ENCODE measurements around the gene PCSK6. TPM values are rescaled to one million over a fixed set of nuclear protein-coding genes. Genes with fewer than 3 reads are reported as not detected.
A peak's percentile ranks its signal among the peaks of the same experiment; 100 is the strongest.

The PCSK6 gene
- total and polyA plus RNA-seq, 2 of the 8 experiments (the other 6 are each of a cell fraction or from before 2014, with no cell fraction given) = 1.9 to 4.0 TPM

GRCh38 chr15:101277038-101277822, 212.3 kb downstream of the PCSK6 start, which contains the start of gene SELENOS:
TSS of gene SELENOS (minus strand) at chr15:101277485. CDS start at chr15:101277417, 68 bp downstream.
- Histone ChIP-seq H3K23me2 (ENCODE audit: low read depth, low read length) (peaks cover 8% of the 10 kb centered on the region), H2BK15ac (ENCODE audit: low read length) (no peak within 1 kb of the TSS), H4K91ac (replicated peaks; ENCODE audit: insufficient read length, low read length) (no peak within 1 kb of the TSS), H2AK5ac (ENCODE audit: low read depth, low read length) (no peak within 1 kb of the TSS; the same call in 1 of the 2 replicates), H2BK12ac (ENCODE audit: low read depth, low read length) (no peak within 1 kb of the TSS), H3K4me1 (replicated peaks in 1 of 4; ENCODE audit: control insufficient read depth in 3 of 4, insufficient read depth in 4 of 4, low read length in 3 of 4) (peaks cover 0 to 3% (median 1%) of the 10 kb centered on the region in 4 experiments; a peak in 3 of 7 replicates), H4K20me1 (replicated peaks in 1 of 2; ENCODE audit: control insufficient read depth in 1 of 2, insufficient read depth in 2 of 2, low read length in 2 of 2) (peaks cover 0 to 9% of the 10 kb centered on the region in 2 experiments), H3K4ac (replicated peaks; ENCODE audit: insufficient read length, low read depth, low read length) (no peak within 1 kb of the TSS), H3K79me1 (ENCODE audit: low read depth, low read length) (no peaks in the 10 kb centered on the region; the same call in 1 of the 2 replicates), H3K27me3 (replicated peaks in 1 of 4; ENCODE audit: control insufficient read depth in 3 of 4, extremely low read depth in 1 of 4, insufficient read depth in 3 of 4, low read length in 3 of 4) (no peaks in the 10 kb centered on the region), H4K5ac (ENCODE audit: insufficient read length, low read depth, low read length) (no peak within 1 kb of the TSS), H3K18ac (ENCODE audit: extremely low read depth, low read length) (no peak within 1 kb of the TSS), H2BK5ac (ENCODE audit: low read depth, low read length) (0 out of 2 replicates have a peak within 1 kb of the TSS, but pooled peaks have one; percentile 27), H2AFZ (ENCODE audit: low read length) (peak within 1 kb of the TSS; percentile 65), H3K23ac (ENCODE audit: insufficient read length) (no peak within 1 kb of the TSS), H3K56ac (replicated peaks; ENCODE audit: insufficient read length, low read depth, low read length) (no peak within 1 kb of the TSS), H3K79me2 (ENCODE audit: control insufficient read depth in 1 of 2, insufficient read depth in 2 of 2, low read length in 2 of 2) (peaks cover 0 to 17% of the 10 kb centered on the region in 2 experiments; a peak in 3 of 4 replicates), H3K4me2 (ENCODE audit: insufficient read depth in 1 of 2, low read depth in 2 of 2, low read length in 2 of 2) (peak within 1 kb of the TSS; percentile 98), H3K36me3 (ENCODE audit: control insufficient read depth in 2 of 4, insufficient read depth in 4 of 4, low read length in 3 of 4) (peaks cover 27 to 53% (median 40%) of the 10 kb centered on the region in 4 experiments), H2BK120ac (replicated peaks; ENCODE audit: low read depth, low read length) (no peak within 1 kb of the TSS), H2BK20ac (ENCODE audit: low read length) (no peak within 1 kb of the TSS), H3K14ac (ENCODE audit: insufficient read length) (no peak within 1 kb of the TSS), H3K4me3 (ENCODE audit: extremely low read depth in 1 of 4, insufficient read depth in 2 of 4, low read depth in 3 of 4, low read length in 4 of 4) (peak within 1 kb of the TSS; percentile 90 to 94 (median 93)), H3K9me3 (ENCODE audit: insufficient read depth in 2 of 2, low read depth in 1 of 2, low read length in 1 of 2) (no peaks in the 10 kb centered on the region), H4K8ac (ENCODE audit: extremely low read depth, insufficient read depth, low read length) (peak within 1 kb of the TSS; percentile 96), H3K27ac (ENCODE audit: low read depth, low read length) (peak within 1 kb of the TSS; percentile 13; the same call in 1 of the 2 replicates), H3K9ac (replicated peaks in 1 of 4; ENCODE audit: extremely low read depth in 1 of 4, low read depth in 3 of 4, low read length in 3 of 4) (peak within 1 kb of the TSS; percentile 52 to 90 (median 70))
- FAIRE-seq (no peak), DNase-seq (ENCODE audit: low read depth in 1 of 2, low spot score in 2 of 2) (peak in 1 of 2 experiments; percentile 94)
- CTCF ChIA-PET (ENCODE audit: partially characterized antibody) = interaction anchor here (0.8 to 3.2 kb wide), 5 partner anchors 10 to 378 kb away, joined by 3 to 21 read pairs (median 4); no protein-coding TSS in a partner anchor
- POLR2A ChIA-PET (ENCODE audit: partially characterized antibody) = interaction anchor here (0.7 kb wide), 1 partner anchor 265 kb away, joined by 4 read pairs; no protein-coding TSS in a partner anchor
- 2% methylated on average over 58 of the region's 91 CpGs; no CpG with 5 or more reads in 1 of the 2 experiments for WGBS, 2 experiments (ENCODE audit: extremely low coverage in 1 of 2, insufficient coverage in 1 of 2, insufficient read length in 1 of 2, insufficient replicate concordance in 2 of 2, low coverage in 1 of 2, low lambda C conversion rate in 2 of 2, missing lambda C conversion rate in 1 of 2)
- no peak for TF ChIP-seq FOSL1 (IDR thresholded peaks at IDR 0.05; ENCODE audit: insufficient read depth, low read depth, low read length)
- TF ChIP-seq ZNF274 (IDR thresholded peaks at IDR 0.05; ENCODE audit: borderline replicate concordance, extremely low read depth, low read length) = no peak
- TF ChIP-seq, protein P1, sequence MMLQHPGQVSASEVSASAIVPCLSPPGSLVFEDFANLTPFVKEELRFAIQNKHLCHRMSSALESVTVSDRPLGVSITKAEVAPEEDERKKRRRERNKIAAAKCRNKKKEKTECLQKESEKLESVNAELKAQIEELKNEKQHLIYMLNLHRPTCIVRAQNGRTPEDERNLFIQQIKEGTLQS (IDR thresholded peaks at IDR 0.05; ENCODE audit: insufficient read depth, low read depth, low read length) = no peak
- no peak for TF ChIP-seq CBX8 (IDR thresholded peaks at IDR 0.05; ENCODE audit: borderline replicate concordance, low read depth, low read length)
- TF ChIP-seq PHF8 (conservative IDR thresholded peaks at IDR 0.05; ENCODE audit: low read depth, low read length) = peak; percentile 93
- TF ChIP-seq GTF2F1 (IDR thresholded peaks at IDR 0.05; ENCODE audit: borderline replicate concordance, low read depth, low read length) = no peak
- TF ChIP-seq EP300 (IDR thresholded peaks at IDR 0.05; ENCODE audit: borderline replicate concordance in 1 of 2, low read depth in 2 of 2, low read length in 2 of 2) = no peak
- no peak for TF ChIP-seq CHD1 (IDR thresholded peaks at IDR 0.05; ENCODE audit: low read depth, low read length)
- no peak for TF ChIP-seq JUN (IDR thresholded peaks at IDR 0.05; ENCODE audit: low read depth, low read length)
- TF ChIP-seq SRF (IDR thresholded peaks at IDR 0.05; ENCODE audit: low read depth, low read length) = 0 out of 2 replicates have a peak, but pooled peaks have one; percentile 27

Measured in H1 (cell line).